GDM1 (cell line): ENCODE measurements around the gene ALK.

ENCODE experiments used
- DNase-seq: peaks from one replicate; lab custom pipeline; 2025; lab: John Stamatoyannopoulos, UW

ALK gene

DNA sequence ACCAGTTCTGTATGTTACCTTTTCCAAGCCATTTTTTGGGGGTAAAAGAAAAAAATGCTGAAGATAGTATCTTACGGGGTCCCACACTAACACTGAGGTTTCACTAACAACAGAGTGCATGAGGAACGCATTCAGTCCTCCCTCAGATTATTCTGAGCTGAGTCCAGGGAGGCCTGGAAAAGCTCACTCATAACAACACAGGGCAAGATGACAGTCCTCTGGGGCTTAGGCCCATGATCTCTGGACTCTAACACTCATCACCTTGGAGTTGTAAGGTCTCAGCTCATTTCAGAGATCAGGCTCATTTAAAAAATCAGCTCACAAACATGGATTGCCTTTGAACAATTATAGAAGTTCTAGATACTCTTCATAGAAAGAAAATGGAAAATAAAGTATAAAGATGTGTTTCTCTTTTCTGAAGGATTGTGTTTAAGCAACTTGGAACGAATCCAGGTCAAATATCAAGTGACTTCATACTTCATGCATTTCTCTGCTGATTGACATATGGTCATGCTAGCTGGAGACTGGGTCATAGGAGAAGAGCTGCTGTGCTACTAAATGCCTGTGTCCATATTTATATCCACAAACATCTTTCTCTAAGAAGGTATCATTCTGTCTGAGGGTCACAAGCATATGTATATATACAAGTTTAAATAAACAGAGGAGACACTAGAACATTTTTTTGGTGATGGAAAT lies 265.8 kb downstream of the ALK start:
- DNase-seq = no peak

DNA sequence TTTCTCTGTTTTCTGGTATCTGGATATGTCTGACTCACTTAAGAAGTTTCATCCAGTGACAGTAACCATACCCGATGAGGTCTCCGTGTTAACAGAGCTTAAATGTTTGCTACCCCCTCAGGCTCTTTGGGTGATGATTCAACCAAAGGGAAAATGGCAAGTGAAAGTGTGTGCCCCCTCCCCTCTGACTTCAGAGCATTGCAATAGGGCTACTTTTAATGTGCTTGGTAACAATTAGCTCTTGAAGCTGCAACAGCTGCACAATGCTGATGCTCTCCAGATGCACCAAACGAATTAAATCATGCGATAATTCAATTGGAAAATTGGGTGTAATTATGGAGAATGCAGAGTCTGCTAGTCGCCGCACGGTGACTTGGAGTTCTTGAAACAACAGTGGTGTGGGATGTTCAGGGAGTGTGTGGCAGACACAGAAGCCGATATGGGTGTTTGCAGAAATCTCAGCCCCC lies 270.7 kb downstream of the ALK start:
- DNase-seq = no peak

DNA sequence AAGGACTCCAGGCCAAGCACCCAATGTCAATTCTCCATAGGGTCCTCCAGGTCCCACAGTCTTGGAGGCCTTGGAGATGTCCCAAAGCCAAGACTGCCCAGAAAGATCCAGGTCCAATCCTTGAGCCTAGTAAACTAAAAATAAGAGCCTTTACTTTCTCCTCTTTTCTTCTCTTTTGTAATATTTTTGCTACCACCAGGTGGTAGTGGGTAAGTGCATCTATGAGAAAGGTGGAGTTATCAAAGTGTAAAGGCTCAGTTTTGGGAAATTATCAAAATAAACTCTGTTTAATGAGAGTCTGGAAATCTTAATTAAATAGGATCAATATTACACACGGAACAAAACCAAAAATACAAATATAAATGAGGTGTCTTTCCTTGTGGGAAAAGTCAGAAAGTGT lies 276.4 kb downstream of the ALK start:
- no peak for DNase-seq

DNA sequence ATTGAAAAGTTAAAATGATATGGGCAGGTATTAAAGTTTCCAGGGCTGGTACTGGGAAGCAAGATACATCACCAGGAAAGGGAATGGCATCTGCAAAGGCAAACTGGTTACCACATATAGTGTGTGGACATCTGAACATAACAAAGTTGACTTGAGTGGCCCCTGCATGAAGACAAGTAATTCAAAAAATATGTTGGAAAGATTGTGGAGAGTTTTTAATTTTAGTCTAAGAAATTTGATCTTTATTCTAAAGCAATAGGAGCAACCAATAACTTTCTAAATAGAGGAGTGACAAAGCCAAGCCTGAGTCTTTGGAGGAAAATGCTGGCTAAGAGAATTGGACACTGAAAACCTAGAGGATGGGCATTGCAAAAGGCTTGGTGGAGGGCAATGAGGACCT lies 278.2 kb downstream of the ALK start:
- no peak for DNase-seq

DNA sequence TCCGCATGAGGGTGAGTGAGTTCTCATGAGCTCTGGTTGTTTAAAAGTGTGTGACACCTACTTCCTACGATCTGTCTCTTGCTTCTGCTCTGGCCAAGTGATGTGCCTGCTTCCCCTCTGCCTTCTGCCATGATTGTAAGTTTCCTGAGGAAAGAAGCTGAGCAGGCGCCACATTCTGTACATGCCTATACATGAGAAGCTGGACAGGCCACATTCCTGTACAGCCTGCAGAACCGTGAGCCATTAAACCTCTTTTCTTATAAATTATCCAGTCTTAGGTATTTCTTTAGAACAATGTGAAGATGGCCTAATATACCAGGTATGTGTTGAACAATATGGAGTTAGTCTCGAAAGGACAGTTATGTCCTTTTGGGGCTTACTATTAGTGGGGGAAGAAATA lies 281.0 kb downstream of the ALK start:
- no peak for DNase-seq

DNA sequence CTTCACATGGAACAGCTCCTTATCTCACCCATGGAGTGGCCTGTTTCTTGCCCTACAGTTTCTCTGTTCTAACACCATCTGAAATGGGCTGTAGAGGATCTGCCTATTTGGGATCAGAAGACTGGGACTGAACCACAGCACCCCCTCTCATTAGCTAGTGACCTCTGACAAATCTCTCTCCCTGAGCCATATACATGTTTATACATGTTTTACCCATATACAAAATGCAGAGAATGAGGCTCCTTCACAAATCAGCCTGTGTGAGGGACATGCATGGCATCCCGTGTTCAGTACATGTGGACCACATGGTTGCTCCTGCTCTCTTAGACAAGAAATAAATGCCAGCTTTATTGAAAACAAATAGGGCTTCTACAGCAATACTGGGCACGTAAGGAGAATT lies 282.7 kb downstream of the ALK start:
- DNase-seq = no peak

DNA sequence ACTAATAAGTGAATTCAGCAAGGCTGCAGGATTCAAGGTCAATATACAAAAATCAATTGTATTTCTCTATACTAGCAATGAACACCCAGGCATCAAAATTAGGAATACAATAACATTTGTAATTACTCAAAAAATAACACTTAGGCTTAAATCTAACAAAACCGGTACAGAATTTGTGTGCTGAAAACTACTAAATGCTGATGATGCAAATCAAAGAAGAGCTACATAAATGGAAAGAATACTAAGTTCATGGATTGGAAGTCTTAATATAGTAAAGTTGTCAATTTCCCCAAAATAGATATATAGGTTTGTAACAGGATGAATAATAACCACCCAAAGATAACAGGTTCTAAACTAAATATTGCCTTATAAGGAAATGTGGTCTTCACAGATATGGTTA lies 286.5 kb downstream of the ALK start:
- DNase-seq = no peak

DNA sequence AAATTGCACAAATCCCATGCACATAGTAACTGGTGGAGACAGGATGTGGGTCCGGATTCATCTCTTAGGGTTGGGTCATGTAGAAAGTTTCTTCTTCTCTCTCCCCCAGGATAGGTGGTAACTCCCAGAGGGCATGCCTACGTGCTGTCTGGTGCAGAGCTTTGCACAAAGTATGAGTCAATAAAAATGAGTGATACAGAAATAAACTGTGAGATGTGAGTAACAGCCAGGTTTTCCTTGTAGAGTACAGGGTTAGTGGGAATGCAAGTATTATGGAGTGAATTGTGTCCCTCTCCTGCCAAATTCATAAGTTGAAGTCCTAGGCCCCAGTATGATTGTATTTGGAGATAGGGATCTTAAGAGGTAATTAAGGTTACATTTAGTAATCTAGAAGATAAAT lies 289.4 kb downstream of the ALK start:
- no peak for DNase-seq

DNA sequence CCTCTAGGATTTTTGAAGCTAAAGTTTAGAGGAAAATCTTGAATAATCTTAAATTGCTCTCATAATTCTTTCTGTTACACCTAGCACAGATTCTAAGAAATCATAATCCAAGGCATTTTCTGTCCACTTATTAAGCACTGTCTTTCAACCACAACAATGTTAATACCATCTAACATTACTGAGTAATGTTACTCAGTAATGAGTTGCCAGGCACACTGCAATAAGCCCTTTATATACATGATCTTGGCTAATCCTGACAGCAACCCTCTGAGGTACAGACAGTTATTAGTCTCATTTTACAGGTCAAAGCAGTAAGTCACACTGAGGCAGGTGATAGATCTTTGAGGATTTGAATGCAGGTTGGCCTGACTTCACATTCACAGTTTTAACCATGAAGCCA lies 291.9 kb downstream of the ALK start:
- DNase-seq = no peak

DNA sequence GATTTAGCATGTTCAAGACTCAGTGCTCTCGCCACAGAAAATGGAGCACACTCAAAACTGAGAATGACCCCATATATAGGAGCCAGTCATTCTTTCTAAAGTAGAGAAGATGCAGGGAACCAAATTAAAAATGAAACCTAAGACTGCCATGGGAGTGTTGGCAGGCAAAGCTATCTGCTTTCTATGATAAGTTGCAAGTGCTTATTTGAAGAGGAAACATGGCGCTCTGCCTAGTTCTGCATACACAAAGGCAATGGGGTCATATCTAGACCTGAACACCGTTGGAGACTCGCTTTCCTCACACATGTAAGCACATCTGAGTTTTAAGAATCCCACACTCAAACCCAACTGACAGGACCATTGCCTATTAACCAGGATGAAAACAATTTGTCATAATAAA lies 292.5 kb downstream of the ALK start:
- no peak for DNase-seq

DNA sequence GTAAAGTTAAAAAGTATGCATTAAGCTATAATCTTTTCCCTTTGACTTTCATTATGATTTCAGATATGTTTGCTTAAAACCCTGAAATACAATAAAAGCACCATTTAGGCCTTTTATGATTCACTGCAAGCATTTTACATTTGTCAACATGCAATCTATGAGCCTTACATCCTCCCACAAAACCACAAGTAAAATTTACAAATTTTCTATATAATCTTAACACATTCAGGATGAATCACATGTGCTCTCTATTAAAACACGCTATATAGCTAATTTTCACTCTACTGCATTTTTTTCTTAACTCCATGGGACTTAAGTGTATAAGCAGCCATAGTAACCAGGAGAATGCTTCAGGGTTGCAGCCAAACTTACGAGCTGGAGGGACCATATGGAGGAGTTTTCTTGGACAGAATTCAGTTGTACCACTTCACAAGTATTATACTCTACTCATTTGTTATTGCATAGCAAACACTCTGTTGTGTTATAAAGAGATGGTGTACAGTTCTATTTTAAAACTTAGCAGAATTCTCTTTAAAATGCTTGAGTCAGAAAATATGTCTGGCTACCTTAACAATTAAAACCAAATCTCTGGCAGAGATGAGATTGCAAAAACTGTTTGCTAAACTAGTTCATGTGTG lies 293.2 kb downstream of the ALK start:
- DNase-seq = no peak

DNA sequence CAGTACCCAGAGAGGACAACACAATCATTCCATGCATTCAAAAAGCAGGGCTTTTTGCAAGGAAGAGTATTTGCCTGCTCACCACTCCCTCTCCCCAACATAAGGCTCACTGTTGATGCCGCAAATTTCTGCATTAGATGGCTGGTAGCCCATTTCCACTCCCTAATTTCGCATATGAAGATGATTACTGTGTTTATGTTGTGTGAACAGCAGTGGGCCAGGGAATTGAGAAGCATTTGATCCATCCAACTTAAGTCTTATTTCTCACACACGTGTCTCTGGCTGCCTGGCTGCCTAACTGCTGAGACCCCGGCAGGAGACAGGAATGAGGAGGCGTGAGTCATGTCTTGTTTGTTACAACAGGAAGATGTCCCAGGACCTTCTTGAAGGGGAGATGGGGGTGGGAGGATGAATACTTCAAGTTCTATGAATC lies 294.1 kb downstream of the ALK start:
- no peak for DNase-seq

DNA sequence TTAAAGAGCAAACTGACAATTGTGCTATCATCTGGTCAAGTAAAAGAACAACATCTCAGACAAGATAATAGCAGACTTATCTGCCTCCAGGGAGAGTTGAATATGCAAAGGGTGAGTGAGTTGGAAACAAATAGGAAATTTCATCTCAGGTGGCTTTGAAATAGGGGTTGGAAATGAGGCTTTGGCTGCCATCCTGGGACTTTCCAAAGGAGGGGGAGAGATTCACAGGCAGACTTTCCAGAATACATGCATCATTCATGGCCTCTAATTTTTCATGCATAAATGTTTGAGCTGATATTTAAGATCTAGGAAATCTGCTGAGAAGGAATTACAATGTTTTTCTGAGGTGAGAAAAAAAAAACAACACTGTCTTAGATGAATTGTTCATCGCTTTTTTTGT lies 300.5 kb downstream of the ALK start:
- no peak for DNase-seq

DNA sequence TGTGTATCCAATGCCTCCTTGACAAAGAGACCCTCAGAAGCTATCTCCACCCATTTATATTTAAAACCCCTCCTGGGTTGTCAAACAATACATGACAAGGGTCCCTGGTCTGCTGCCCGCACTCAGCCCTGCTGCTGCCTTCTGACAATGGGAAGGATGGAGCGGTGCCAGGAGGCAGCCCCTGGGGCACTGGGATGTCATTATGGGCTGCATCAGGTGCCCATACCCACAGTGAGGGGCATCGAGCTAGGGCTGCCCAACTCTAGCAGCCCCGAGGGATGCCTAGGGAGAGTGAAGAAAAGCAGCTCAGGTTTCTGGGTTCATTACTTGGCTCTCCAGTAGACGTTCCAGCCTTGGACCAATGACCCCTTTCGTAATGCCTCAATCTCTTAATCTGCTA lies 301.7 kb downstream of the ALK start:
- no peak for DNase-seq

DNA sequence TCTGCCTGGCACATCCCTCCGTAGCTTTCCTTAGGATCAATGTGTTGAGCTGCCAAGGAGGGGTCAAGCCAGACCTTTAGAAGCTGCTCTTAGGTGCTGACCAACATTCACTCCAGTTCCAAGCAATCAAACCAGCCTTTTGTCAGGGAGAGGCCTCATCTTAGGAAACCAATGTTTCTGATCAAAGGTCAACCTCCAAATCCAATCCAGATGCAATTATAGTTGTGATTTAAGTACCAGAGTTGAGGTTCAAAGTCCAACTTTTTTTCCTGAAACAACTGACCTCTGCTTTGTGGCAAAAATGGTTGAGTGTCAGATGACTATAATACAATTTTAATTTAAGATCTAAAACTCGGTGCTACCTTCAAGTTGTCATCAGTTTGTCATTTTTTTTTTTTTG lies 303.4 kb downstream of the ALK start:
- no peak for DNase-seq

DNA sequence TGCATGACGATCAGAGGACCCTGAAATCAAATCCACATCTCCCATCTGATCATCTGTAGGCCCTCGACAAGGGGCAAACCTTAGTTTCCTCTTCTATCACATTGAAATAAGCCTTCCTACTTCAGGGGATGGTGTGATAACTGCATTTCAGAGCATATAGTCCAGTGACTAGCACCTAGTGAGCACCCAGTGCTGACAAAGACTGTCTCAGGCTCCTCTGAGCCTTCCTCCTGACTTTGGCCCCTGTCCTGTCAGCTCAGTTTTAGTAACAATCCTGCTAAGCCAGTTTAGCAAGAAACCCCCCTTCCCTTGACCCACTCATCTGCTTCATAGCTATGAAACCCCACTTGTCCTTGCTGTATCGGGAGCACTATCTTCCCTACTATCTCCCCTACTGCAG lies 304.0 kb downstream of the ALK start:
- no peak for DNase-seq

DNA sequence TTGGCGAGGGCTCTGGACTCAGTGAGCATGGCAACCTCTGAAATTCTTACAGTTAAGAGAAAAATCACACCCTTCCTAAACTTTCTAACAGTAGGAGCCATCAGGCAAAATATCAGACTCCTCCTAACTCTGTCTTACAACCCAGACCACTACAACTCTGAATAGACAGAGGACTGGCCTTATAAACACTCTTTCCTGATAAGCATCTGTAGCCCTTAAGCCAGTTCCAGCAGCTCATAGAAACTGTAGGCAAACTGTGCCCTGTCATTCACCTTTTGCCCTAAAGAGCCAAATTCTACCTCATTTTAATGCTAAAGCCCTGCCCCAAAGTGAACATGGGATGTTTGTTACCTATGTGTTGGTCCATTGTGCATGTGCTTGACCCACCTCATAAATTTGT lies 304.8 kb downstream of the ALK start:
- no peak for DNase-seq

DNA sequence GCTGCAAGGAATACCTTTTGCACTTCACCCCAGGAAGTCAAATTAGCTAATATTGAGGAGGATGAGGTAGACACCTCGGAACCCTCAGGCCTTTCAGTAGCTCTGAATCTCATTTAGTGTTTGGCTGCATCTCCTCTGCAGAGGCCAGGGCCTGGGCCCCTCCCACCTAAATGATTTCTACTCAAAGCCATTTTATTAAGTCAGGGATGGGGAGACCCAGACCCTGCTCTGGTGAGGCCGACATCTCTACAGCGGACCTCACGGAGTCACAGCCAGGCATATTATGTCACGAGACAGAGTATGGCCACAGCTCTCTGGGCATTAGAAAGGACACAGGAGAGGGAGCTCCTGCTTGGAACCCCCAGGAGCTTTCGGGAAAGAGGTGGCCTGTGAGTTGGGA lies 305.5 kb downstream of the ALK start:
- DNase-seq = no peak

DNA sequence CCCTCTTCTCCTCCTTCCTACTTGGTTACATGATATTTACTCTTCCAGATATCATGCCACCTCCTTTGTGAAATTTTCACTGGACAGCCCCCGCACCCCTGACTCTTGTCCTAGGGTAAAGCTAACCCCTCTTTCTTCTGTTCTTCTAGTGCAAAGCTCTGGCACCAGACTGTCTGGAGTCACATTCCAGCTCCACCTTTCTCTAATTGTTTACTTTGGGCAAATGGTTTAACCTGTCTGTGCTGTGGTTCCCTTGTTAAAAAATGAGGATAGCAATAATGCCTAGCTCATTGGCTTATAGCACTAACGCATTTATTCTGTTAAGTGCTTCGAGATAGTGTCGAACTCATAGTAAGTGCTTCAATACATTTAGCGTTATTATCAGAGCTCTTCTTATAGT lies 306.2 kb downstream of the ALK start:
- no peak for DNase-seq

DNA sequence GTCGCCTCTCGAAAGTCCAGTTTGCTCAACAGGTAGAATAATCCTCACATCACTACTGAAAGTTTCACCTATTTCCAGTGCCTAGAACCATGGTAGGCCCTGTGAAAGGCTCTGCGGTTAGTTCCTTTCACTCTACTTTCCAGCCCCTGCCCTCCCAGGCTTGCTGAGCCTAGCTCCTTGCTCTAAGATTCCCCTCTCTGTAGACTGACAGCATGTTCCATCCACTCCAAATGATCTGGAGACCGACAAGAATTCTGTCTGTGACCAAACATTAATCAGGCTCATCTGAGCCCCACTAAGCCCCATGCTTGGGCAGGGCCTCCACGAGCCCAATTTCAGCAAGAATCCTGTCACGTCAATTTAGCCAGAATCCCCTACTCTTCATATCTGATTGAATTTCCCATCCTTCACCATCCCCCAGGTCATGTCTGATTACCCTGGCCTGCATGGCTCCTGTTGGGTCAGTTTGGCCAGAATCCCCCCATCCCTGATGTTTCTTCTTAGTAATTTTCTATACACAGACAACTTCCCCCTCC lies 307.0 kb downstream of the ALK start:
- no peak for DNase-seq

DNA sequence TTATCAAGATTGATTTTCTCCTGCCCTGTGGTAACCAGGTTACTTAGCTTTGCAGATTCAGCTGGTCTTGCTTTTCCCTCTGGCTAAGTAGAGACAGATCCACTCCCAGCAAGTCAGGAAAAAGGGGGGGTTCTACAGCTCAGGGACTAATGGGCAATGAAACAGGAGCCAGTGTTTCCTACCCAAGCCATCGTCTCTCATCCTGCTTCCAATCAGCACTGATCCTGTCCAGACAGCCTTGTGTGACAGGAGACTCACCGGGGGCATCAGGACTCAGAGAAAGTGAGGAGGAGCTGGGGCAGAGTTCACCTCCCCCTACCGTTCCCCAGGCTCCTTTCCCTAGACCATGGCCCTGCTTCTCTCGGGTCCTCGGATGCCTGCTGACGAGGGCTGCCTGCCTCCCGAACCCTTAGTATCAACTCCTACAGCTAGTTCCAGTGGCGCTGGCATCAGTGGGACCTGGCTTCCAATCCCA lies 307.6 kb downstream of the ALK start:
- DNase-seq = no peak

DNA sequence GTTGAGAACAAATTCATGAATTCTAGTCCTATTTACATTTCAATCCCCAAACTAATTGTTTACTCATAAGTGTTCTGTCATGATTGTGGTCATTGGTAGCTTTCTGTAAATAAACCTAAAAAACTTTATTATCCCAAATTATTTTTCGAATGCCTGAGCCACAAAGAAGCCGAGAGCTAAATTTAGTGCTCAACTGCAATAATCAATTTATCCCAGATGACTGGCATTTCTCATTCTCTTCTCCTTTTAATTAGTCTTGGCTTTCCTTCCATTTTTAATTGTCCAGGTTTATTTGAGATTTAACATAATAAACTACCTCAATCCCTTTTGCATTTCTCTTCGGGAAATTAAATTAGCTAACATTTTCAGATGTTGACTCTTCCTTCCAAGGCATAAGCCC lies 308.3 kb downstream of the ALK start:
- DNase-seq = no peak

DNA sequence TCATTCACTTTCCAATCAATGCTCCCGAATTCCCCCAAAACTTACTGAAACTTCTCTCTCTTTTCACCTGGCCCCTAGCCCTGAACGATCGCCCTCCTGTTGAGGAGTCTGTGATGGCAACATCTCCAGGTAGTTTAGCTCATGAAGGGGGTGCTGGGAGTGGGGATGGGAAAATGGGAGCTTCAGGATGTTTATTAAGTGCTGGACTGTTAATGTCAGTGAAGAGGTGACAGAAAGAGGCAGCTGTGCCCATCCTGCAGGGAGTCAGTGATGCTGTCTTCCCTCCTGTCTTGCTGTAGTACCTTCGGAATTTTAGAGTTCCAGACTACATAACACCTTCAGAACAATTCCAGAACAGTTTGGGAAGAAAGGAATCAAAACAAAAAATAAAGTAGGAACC lies 308.8 kb downstream of the ALK start:
- DNase-seq = no peak

DNA sequence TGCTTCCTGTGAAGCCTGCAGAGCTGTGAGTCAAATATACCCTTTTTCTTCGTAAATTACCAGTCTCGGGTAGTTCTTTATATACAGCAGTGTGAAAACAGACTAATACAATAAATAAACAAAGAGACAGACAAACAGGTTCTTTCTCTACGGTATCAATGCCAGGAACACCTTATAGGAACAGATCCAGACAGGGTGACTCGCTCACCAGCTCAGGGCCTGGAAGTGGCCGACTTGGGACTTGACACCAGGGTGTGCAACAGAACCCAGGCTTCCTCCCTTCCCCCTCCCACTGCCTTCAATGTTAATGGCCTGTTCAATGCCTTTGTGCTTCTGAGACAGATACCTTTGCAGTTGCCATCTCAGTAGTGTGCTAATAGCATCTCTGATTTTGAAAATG lies 309.5 kb downstream of the ALK start:
- DNase-seq = no peak
